ENCODE measurements around the gene NPR1.
"Not testable (repeated sequence)": the region's sequence is repeated elsewhere in the genome, so short reads cannot be mapped to it uniquely, and the experiment has no call there.

The NPR1 gene

DNA sequence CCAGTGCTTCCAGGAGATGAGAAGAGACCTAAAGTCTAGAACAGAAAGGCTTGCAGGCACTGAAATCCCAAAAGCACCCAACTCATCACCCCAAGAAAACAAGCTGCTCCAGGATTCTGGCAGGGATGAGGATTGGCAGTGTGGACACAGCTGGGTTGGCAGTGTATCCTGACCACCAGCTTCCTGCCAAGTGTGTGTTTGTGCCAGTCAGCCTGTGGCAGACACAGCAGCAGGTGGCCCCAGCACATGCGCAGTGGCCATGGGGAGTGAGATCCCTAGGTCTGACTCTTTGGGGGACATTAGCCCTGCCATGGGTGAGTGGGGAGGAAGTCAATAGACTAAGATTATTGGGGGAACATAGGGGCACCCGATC is 28.6 kb upstream of the NPR1 start:
- no peak for DNase-seq

DNA sequence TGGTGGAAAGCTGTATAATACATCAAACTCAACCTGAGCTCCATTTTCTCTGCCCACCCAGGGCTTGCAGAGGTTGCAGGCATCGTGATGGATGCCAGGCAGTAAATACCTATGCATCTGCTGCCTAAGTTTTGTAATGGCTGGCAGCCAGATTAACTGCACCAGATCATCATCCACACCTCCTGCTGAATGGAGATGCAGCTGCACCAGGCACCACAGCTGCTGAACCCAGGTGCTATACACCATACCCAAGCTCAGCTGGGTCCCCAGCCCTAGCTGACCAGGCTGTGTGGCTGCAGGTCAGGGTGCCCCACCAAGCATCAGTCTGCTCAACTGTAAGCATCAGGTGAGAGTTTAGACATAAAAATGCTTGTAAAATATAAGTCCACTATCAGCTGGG is 26.7 kb upstream of the NPR1 start:
- DNase-seq: no peak

- peak; percentile 51 for DNase-seq
Measured at GRCh38 chr1:153652805-153653500, 25.5 kb upstream of the NPR1 start.

GRCh38 chr1:153655333-153655732 is 23.2 kb upstream of the NPR1 start:
- no peak for DNase-seq

GRCh38 chr1:153658400-153659174 is 19.9 kb upstream of the NPR1 start, which contains the start of gene SNAPIN:
Gene SNAPIN (plus strand): TSS chr1:153658703. CDS start chr1:153658744, 41 bp downstream.
- DNase-seq: peak; percentile 91

DNA sequence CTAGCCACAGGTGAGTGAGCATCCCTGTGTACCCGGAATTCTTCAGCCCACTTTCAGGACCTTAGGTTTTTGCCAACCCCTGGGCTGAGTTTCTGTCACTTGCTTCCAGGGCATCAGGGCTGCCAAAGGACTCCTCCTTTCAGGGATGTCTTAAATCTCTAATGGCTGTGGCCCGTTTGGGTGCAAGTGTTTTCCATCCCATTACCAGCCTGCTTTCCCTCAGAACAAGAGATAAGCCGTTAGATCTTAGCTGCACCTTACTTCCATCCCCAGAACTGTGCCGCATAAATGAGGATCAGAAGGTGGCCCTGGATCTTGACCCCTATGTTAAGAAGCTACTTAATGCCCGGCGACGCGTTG is 19.3 kb upstream of the NPR1 start:
- no peak for DNase-seq

DNA sequence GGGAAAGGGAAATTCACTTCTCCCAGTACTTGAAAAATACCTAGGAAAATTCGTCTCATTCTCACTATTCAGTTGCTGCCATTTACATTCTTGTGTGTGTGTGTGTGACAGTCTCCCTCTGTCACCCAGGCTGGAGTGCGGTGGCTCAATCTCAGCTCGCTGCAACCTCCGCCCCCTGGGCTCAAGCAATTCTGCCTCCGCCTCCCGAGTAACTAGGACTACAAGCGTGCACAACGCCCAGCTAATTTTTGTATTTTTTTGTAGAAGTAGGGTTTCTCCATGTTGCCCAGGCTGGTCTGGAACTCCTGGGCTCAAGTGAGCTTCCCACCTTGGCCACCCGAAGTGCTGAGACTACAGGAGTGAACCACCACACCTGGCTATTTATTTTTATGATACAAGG is 18.8 kb upstream of the NPR1 start:
- no peak for DNase-seq

DNA sequence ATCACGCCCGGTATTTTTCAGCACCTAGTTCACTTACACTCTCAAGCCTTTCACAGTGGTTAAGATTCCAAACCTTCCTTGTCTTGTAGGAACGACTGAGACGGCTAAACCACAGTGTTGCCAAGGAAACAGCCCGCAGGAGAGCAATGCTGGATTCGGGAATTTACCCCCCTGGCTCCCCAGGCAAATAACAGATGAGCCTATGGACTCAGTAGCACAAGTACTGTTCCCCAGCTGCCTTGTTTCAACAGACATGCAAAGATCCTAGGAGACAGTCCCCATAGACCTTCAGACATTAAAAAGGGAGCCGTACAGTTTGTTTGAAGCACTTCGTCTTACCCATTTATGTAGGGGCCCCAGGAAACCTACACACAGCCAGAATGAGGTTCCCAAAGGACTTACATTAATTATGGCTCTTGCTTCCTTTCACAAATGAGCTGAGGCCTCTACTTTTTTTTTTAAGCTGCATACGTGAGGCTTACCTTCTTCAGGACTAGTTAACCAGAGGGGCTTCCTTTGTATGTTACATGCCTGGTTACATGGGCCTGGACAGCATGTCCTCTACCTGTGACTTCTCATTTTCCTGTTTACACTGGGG is 17.3 kb upstream of the NPR1 start:
- peak; percentile 36 for DNase-seq

DNA sequence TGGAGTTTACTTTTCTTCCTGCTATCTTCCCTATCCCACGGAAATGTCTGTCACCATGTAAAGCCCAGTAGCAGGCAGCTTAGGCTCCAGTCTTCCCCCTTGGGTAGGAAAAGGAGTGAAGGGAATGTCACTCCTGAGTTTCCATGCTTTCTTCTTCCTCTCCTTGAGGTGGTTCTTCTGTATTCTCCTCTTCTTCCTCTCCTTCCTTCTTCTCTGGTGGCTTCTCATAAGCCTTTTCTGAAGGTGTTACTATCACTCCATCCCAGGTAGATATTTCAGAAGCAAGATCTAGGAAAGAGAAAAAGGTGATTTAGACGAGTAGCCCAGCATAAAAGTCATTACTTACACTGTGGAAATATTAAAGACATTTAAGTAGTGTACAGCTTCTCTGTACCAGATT is 16.2 kb upstream of the NPR1 start:
- no peak for DNase-seq

GRCh38 chr1:153663211-153663610 is 15.3 kb upstream of the NPR1 start:
- no peak for DNase-seq

GRCh38 chr1:153667439-153667838 is 11.0 kb upstream of the NPR1 start:
- DNase-seq: no peak

- not testable (repeated sequence) for DNase-seq
Measured at GRCh38 chr1:153668672-153669071, 9.8 kb upstream of the NPR1 start.

GRCh38 chr1:153669606-153670005 is 8.9 kb upstream of the NPR1 start:
- DNase-seq: no peak

- DNase-seq: no peak
Measured at GRCh38 chr1:153670257-153670858, 8.1 kb upstream of the NPR1 start.

DNA sequence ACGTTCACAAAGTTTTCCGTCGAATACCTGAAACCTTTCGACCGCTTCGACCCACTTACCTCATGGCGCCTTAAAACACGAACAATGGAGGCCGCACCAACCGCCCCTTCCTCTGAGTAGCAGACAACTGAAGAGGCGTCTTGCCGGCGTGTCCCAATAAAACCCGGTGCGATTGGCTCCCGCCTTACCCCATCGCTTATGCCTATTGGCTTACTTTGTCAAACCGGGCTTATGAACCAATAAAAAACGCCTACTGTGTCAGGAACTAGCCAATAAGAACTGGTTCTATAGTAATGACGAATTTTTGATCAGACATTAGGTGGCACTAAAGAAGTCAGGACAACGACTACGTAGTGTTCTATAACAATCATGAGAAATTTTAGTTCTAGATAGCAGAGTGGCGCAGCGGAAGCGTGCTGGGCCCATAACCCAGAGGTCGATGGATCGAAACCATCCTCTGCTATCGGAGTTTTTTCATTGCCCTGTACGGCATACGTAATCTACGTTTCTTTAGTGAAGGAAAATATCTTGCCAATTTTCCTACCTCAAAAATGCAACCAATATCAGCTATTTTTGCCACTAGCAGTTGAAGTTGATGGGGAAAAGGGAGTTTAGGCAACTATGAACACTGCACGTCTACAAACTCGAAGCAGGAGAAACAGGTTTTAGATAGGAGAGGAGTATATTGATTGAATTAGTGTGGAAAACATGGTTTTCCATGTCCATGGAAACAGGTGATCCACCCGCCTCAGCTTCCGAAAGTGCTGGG is 7.4 kb upstream of the NPR1 start, which contains the start of gene ILF2:
ILF2 (minus strand) TSS at position 135 of the 769 bp plus-strand sequence; CDS start at position 64, 71 bp downstream.
- peak; percentile 100 for DNase-seq

- not testable (repeated sequence) for DNase-seq
Measured at GRCh38 chr1:153671628-153672353, 6.7 kb upstream of the NPR1 start.

DNA sequence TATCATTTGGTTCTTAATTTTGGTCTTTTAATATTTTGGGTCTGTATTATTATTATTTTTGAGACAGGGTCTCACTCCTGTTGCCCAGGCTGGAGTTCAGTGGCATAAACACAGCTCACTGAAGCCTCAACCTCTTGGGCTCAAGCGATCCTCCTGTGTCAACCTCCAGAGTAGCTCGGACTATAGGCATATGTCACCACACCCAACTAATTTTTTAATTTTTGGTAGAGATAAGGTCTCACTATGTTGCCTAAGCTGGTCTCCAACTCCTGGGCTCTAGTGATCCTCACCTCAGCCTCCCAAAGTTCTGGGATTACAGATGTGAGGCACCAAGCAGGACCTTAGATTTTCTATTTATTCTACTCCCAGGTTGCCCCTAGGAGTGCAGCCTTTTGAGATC is 5.0 kb upstream of the NPR1 start:
- DNase-seq: no peak

DNA sequence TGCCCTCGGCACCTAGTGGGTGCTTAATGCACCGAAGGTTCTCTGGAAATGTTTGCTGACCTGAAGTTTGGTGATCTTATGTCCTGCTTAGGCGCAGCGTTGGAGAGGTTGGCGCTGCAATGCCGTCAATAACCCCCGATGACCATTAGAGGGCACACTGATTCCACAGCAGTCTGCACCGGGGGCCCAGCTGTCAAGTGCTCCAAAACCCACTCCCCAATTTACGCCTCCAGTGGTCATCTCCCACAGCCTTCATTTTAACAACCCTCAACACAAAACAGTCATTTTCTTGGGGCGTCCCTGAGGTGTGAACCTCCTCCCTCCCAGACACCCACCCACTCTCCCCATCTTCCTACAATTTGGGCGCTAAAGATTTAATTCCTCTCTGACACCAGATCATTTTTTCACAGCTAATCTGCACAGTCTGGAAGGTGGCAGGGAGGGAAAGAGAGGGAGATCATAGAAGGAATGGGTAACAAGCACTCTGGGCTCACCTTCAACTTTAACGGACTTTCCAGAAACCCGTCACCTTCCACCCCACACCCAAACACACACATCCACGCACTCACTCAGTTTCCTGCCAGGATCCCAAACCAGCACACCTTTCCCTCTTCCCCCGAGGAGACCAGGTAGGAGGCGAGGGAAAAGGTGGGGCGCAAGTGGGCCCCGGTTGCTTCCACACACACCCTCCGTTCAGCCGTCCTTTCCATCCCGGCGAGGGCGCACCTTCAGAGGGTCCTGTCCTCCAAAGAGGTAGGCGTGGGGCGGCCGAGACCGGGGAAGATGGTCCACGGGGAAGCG is 570 bp upstream of the NPR1 start:
- DNase-seq: no peak

- no peak for DNase-seq
Measured at GRCh38 chr1:153679337-153680119, 1.0 kb downstream of the NPR1 start.

GRCh38 chr1:153680120-153680403 is 1.6 kb downstream of the NPR1 start:
- no peak for DNase-seq

All from fibroblast of skin of scalp (primary cell).